GM18951 (cell line): Measurements from ENCODE around the gene ZNF235.
"Not testable (repeated sequence)": the region's sequence is repeated elsewhere in the genome, so short reads cannot be mapped to it uniquely, and the experiment has no call there.

ENCODE experiments used
- POLR2A ChIP-seq: IDR thresholded peaks from 4 replicates; pipeline ENCODE4 v1.6.1; 2011; ENCODE audit warnings: mild to moderate bottlenecking; ENCODE audit not compliant: insufficient read length, insufficient read depth; ENCODE audit errors: extremely low read depth
- in situ Hi-C: fragments of 300-500 bp; cut with MboI; formaldehyde crosslinking; loops from one replicate; pipeline ENCODE4 v1.12.0; 2022; ENCODE audit warnings: low sequenced_read_pairs, mixed read lengths, inconsistent platforms; ENCODE audit not compliant: unreplicated experiment

Gene ZNF235

GRCh38 chr19:44282846-44283245 lies 22.0 kb downstream of the ZNF235 start:
- no peak for TF ChIP-seq POLR2A
- in situ Hi-C loops: no loop called here

- in situ Hi-C loops: no loop called here
- no peak for TF ChIP-seq POLR2A
Observed at GRCh38 chr19:44280916-44281315, 23.9 kb downstream of the ZNF235 start.

GRCh38 chr19:44278181-44278690 lies 26.6 kb downstream of the ZNF235 start:
- TF ChIP-seq POLR2A: no peak
- in situ Hi-C loops: no loop called here

GRCh38 chr19:44277331-44277730 lies 27.5 kb downstream of the ZNF235 start:
- in situ Hi-C loops: no loop called here
- TF ChIP-seq POLR2A: no peak

GRCh38 chr19:44260695-44261446 lies 44.0 kb downstream of the ZNF235 start:
- in situ Hi-C loops: no loop called here
- TF ChIP-seq POLR2A: no peak

GRCh38 chr19:44260343-44260681 lies 44.5 kb downstream of the ZNF235 start:
- TF ChIP-seq POLR2A: no peak
- in situ Hi-C loops: no loop called here

GRCh38 chr19:44258835-44259413 lies 45.9 kb downstream of the ZNF235 start:
- in situ Hi-C loops: no loop called here
- TF ChIP-seq POLR2A: no peak

GRCh38 chr19:44258136-44258535 lies 46.7 kb downstream of the ZNF235 start:
- in situ Hi-C loops: no loop called here

GRCh38 chr19:44255705-44256411 lies 49.0 kb downstream of the ZNF235 start:
- in situ Hi-C loops: no loop called here
- no peak for TF ChIP-seq POLR2A

More at GRCh38 chr19:44258136-44258535, 46.7 kb downstream of the ZNF235 start:
- TF ChIP-seq POLR2A: no peak

- TF ChIP-seq POLR2A: no peak
- in situ Hi-C loops: no loop called here
Observed at GRCh38 chr19:44254496-44254895, 50.3 kb downstream of the ZNF235 start.

- in situ Hi-C loops: not testable (repeated sequence)
Observed at GRCh38 chr19:44253392-44253791, 51.4 kb downstream of the ZNF235 start.

GRCh38 chr19:44252332-44252731 lies 52.5 kb downstream of the ZNF235 start:
- in situ Hi-C loops: not testable (repeated sequence)

GRCh38 chr19:44236384-44236783 lies 68.4 kb downstream of the ZNF235 start:
- in situ Hi-C loops: no loop called here
- no peak for TF ChIP-seq POLR2A
